Rectal smooth muscle tissue (tissue), 1 donor: ENCODE measurements around the gene FLRT1.

Source experiments
- H3K27ac ChIP-seq: one replicate; pipeline ENCODE4 v1.7.0; 2013; ENCODE audit warnings: low read depth, low read length, inconsistent platforms
- H3K27me3 ChIP-seq: one replicate; pipeline ENCODE4 v1.7.0; 2013; ENCODE audit warnings: low read length; ENCODE audit not compliant: control insufficient read depth, insufficient read depth
- H3K36me3 ChIP-seq: one replicate; pipeline ENCODE4 v1.7.0; 2013; ENCODE audit warnings: low read length; ENCODE audit not compliant: control insufficient read depth, insufficient read depth
- H3K4me1 ChIP-seq: one replicate; pipeline ENCODE4 v1.7.0; 2013; ENCODE audit warnings: low read length; ENCODE audit not compliant: control insufficient read depth, insufficient read depth
- H3K4me3 ChIP-seq: one replicate; pipeline ENCODE4 v1.7.0; 2013; ENCODE audit warnings: low read length
- H3K9ac ChIP-seq: one replicate; pipeline ENCODE4 v1.7.0; 2013; ENCODE audit warnings: low read length

Gene FLRT1

DNA sequence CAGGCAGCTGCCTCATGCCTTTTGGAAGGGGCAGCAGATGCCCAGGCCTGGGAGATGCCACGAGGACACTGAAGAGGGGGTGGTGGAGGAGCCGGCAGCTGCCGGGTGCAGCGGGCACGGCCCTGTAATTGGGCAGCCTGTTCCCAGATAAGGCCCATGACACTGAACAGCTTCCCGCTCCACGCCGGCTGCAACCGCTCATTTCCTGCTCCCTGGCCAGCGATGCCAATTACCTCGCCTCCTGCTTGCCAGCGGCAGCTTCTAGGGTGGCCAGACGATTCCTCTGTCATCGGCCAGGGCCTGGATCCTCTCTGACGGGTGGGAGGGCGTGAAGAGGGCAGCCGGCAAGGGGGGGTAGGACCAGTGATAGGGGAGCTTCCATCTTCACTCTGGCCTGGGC, 22.8 kb downstream of the FLRT1 start:
- H3K27me3 ChIP-seq: peaks cover 3% of the 10 kb centered on the region
- H3K4me1 ChIP-seq: peaks cover 22% of the 10 kb centered on the region
- H3K9ac ChIP-seq: no peak overlapping the region
- peak overlapping the region; percentile 69 for H3K27ac ChIP-seq
- H3K4me3 ChIP-seq: no peak overlapping the region
- H3K36me3 ChIP-seq: no peaks in the 10 kb centered on the region

DNA sequence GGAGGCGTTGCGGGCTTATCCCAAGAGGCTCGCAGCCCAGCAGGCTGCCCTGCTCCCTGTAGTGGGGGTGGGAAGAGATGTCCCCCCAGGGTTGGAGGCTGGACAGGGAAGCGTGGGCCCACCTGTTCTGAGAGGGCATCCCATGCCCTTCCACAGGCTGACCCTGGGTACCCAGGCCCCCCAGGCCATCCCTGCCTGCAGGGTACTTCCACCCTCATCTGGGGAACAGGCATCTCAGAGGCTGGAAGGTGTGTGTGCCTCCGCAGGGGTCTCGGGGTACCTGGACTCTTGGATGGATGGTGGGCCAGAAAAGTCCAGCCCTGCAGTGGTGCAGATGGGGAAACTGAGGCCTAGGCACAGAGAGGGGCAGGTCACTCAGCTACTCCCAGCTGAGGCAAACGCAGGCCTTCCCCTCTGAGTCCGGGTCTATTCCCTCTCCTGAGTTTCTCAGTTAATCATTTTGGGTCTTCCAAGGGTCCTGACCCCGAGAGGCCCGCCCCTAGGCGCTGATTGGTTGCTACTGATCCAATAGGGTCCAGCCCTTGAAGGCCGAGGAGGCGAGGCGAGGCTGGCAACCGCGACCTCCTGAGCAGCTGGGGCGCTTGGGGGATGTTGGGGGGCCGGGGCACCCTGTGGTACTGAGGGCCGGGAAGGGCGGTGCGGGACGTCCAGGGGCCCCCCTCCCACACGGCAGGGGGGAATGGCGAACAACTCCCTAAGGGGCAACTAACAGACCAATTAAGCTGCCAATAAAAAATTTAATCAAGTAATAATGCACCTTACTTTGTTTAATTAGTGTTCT, 23.8 kb downstream of the FLRT1 start:
- H3K36me3 ChIP-seq: no peaks in the 10 kb centered on the region
- peaks cover 22% of the 10 kb centered on the region for H3K4me1 ChIP-seq
- H3K4me3 ChIP-seq: no peak overlapping the region
- no peak overlapping the region for H3K27ac ChIP-seq
- H3K27me3 ChIP-seq: peaks cover 3% of the 10 kb centered on the region
- H3K9ac ChIP-seq: no peak overlapping the region

DNA sequence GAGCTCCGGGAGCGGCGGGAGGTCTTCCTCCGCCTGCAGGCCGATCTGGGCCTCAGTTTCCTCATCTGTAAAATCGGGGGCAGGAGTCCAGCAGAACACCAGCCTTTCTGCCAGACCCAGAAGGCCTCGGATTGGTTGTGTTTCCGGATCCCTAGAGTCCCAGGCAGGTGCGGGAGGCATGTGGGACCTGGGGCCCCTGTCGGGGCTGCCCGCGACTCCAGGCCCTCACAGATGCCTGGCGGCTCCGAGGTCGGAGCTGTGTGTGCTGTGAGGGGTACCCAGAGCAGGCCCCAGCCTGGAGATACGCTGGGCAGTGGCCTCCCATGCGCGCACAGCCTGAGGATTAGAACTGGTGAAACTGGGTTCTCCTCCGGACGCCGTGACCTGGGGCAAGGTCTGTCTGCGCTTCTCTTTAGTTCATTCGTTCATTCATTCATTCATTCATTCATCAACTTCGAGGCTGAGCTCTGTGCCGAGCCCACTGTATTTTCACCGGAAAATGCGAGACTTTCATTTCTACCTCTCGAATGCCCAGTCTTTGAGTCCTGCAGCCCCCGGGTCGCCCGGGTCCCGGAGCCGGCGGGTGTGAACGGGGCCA, 24.6 kb downstream of the FLRT1 start:
- peaks cover 3% of the 10 kb centered on the region for H3K27me3 ChIP-seq
- H3K4me3 ChIP-seq: peak overlapping the region; percentile 61
- no peak overlapping the region for H3K9ac ChIP-seq
- peaks cover 24% of the 10 kb centered on the region for H3K4me1 ChIP-seq
- H3K36me3 ChIP-seq: no peaks in the 10 kb centered on the region
- no peak overlapping the region for H3K27ac ChIP-seq

DNA sequence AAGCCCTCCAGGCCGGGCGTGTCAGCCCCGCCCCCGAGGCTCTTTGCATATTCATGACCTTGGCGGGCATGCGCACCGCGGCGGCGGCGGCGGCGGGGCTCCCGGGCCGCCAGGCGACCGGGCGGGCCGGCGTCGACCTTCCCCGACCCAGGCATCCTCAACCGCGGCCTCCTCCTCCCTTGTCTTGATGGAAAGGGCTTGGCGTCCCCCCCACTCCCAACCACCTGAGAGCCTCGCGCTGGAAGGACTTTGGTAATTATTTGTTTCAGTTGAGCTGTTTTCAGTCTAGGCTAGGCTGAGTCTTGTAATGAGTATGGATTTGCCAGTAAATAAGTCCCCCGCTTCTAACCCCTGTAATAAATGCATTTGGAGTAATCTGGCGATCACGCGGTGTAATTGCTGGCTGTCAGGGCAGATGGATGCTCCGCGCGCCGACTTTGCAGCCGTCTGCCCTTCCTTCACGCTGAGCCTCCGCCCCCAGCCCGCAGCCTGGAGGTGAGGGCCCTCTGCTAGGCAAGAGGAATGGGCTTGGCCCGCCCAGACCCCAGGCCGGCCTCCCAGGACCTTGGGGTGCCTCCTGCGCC, 25.2 kb downstream of the FLRT1 start:
- no peak overlapping the region for H3K9ac ChIP-seq
- H3K4me3 ChIP-seq: peak overlapping the region; percentile 61
- H3K27ac ChIP-seq: no peak overlapping the region
- no peaks in the 10 kb centered on the region for H3K36me3 ChIP-seq
- H3K4me1 ChIP-seq: peaks cover 22% of the 10 kb centered on the region
- peaks cover 3% of the 10 kb centered on the region for H3K27me3 ChIP-seq

DNA sequence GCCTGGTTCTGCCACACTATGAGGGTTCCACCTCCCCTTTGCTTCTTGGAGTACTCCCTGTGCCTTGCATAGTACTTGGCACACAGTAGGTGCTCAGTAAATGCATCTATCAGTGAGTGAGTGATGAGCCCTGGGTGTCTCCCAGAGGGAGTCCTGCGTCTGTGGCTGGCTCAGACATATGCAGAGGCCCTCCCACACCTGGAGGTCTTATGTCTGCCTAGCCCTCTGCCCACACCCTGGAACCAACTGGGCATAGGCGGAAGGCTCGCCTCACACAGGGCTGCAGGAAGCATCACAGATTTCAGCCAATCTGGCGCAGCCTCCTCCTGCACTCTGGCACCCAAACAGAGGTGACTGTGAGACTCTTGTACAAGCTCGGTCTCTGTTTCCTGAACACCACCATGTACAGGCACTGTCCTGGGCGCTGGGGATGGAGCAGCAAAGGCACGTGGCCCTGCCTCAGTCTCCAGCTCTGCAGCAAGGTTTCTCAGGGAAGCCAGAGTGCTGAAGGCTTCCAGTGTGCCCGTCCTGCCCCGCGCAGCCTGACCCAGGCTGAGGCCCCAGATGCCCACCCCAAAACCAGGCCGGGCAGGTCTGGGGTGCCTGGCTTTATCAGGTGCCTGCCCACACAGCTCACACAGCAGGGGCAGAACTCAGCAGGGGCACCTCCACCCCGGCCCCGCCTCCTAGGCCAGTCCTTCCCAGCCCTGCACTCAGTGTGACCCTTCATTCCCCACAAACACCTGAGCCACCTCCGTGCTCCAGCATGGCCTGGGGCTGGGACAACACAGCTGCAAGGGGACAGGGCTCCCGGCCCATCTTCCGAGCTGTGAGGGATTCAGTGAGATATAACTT, 26.7 kb downstream of the FLRT1 start:
- Histone ChIP-seq H3K9ac (no peak overlapping the region), H3K27me3 (peaks cover 3% of the 10 kb centered on the region), H3K36me3 (no peaks in the 10 kb centered on the region), H3K27ac (no peak overlapping the region), H3K4me1 (peaks cover 8% of the 10 kb centered on the region), H3K4me3 (no peak overlapping the region)

DNA sequence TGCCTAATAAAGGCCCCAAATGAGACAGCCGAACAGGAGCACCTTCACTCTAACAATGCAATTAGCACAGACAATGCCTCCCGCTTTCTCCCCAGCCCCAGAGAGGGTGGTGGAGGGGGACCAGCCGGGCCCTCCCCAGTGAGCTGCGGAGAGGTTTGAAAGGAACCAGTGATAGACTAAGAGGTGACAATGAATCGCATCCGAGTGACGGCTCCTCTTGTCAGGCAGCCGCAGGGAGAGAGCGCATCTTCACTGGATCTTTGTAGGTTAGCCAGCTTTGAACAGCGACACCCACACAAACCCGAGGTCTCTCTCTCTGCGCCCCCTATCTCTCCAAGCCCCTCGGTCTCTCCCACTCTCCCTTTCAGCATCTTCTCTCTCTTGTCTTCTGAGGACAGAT, 28.0 kb downstream of the FLRT1 start:
- Histone ChIP-seq H3K4me1 (peaks cover 4% of the 10 kb centered on the region), H3K27me3 (peaks cover 3% of the 10 kb centered on the region)

DNA sequence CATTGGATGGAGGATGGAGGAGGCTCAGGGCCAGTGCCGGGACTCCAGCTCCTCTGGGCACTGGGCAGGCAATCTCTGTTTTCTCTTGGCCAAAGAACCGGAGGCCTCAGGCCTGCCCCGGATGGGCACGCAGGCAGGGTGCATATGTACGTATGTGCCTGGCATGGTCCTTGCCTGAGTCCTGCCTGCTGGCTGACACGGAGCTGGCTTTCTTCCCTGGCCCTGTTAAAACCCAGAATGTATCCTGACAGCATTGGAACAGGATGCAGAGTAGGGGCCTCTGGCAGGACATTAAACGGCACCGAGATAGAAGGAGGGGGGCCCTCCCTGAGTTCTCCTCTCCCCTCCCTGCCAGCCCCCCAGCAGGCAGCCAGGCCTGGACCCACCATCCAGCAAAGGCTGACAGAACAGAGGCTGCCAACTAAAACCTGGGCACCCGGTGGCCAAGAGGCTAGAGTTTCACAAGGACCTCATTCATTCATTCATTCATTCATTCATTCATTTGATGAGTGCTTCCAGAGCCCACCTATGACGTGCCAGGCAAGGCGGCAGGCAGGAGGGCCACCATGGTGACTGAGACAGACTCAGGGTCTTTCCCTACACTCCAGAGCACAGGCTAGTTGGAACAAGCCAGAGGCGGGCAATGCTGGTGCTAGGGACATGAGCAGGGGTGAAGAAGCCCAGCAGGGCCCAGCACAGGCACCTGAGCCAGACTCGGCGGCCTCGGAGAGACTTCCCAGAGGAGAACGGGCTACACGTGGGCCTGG, 28.8 kb downstream of the FLRT1 start:
- H3K4me3 ChIP-seq: no peak overlapping the region
- H3K27me3 ChIP-seq: peaks cover 3% of the 10 kb centered on the region
- H3K9ac ChIP-seq: no peak overlapping the region
- H3K4me1 ChIP-seq: peaks cover 3% of the 10 kb centered on the region
- no peak overlapping the region for H3K27ac ChIP-seq
- no peaks in the 10 kb centered on the region for H3K36me3 ChIP-seq

More for the DNA sequence above, 28.0 kb downstream of the FLRT1 start:
- Histone ChIP-seq H3K4me3 (no peak overlapping the region), H3K36me3 (no peaks in the 10 kb centered on the region), H3K27ac (no peak overlapping the region), H3K9ac (no peak overlapping the region)

DNA sequence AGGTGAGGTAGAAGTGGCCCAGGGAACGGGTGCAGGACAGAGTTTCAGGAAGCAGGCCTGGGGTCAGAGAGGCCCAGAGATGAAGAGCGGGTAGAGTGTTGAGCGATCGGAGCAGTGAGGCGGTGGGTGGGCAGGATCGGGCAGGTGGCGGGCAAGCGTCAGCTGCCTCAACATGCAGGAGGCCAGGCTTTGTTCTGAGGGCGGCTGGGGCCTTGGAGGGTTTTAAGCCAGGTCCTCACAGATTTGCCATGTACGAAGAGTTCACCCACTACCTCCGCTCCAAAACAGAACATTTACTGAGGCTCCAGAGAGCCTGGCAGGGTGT, 29.4 kb downstream of the FLRT1 start:
- no peak overlapping the region for H3K4me3 ChIP-seq
- peaks cover 3% of the 10 kb centered on the region for H3K4me1 ChIP-seq
- H3K36me3 ChIP-seq: no peaks in the 10 kb centered on the region
- peaks cover 3% of the 10 kb centered on the region for H3K27me3 ChIP-seq
- H3K27ac ChIP-seq: no peak overlapping the region
- H3K9ac ChIP-seq: no peak overlapping the region

DNA sequence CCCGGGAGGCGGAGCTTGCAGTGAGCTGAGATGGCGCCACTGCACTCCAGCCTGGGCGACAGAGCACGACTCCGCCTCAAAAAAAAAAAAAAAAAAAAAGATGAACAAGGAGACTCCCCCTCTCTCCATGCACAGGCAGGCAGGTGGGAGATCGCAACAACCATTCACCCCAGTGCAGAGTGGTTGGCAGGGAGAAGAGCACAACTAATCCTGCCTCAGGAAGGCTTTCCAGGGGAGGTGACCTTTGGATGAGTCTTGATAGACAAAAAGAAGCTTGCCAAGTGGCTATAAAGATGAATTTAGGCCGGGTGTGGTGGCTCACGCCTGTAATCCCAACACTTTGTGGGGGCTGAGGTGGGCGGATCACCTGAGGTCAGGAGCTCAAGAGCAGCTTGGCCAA, 30.0 kb downstream of the FLRT1 start:
- Histone ChIP-seq H3K4me3 (no peak overlapping the region), H3K27me3 (no peaks in the 10 kb centered on the region), H3K27ac (no peak overlapping the region), H3K4me1 (peaks cover 3% of the 10 kb centered on the region), H3K36me3 (no peaks in the 10 kb centered on the region), H3K9ac (no peak overlapping the region)

DNA sequence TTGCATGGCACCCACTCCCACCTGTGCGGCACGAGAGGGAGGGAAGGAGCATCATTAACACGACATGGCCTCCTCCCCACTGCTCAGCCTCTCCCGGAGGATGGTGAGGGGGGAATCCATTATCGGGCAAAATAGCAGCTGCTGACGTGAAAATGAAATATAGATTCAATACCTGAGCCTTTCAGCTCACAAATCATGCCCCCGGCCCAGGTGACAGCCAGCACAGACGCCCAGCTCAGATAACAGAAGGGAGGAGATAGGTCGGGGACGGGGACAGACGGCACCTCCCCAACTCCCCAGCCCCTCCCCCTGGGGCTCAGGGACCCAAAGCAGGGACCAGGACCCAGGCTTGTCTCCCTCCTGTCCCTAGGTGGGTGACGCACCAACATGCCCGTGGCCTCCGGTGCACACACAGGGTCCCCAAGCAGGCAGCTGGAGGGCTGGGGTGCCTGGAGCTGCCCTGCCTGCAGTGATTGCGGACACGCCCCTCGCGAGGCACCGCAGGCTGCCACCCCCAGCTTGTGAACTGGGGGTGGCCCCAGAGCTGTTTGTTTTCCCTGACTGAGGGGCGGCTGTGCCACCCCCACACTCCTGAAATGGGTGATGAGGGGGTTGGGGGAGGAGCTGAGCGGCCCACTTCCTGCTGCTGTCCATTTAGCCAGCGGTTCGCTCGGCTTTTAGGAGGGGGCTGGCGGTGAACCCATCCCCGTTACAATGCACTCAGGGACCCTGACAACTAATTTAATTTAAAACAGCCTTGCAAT, 31.7 kb downstream of the FLRT1 start:
- H3K27ac ChIP-seq: no peak overlapping the region
- no peaks in the 10 kb centered on the region for H3K36me3 ChIP-seq
- no peak overlapping the region for H3K4me3 ChIP-seq
- H3K27me3 ChIP-seq: no peaks in the 10 kb centered on the region
- H3K4me1 ChIP-seq: peaks cover 5% of the 10 kb centered on the region
- H3K9ac ChIP-seq: no peak overlapping the region

DNA sequence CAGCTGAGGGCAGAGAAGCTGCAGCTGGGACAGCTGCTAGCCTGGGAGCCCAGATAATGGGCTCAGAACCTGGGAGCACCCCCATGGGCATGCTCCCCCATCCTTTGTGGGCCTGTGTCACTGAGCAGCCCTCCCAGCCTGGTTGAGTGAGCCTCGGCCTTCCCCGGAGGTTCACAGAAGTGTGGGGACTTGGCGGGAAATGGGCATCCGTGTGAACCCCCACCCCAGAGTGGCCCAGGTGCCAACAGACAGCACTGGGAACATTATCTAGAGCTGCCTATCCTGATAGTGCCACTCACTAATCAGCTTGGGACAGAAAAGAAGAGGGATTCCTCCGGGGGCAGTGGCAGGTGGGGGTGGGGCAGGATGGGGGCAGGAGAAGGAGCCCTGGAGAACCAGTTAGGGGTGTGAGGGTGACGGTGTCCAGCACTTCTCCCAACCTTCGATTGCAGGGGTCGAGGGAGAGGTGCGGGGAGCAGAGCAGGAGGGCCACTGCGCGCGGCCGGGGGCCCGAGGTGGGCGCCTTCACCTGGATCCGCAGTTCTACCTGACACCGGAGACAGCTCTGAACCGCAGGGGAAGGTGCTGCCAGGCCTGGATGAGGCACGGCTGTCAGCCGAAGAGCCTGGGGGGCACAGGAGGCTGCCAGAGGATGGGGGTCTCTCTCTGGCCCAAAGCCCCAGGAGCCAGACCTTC, 33.1 kb downstream of the FLRT1 start:
- H3K4me3 ChIP-seq: no peak overlapping the region
- no peak overlapping the region for H3K9ac ChIP-seq
- H3K4me1 ChIP-seq: peaks cover 5% of the 10 kb centered on the region
- no peaks in the 10 kb centered on the region for H3K36me3 ChIP-seq
- H3K27me3 ChIP-seq: no peaks in the 10 kb centered on the region
- no peak overlapping the region for H3K27ac ChIP-seq
